Measurements from ENCODE around the gene HPCAL4. TPM values are rescaled to one million over a fixed set of nuclear protein-coding genes. Genes with fewer than 3 reads are reported as not detected.
A peak's percentile ranks its signal among the peaks of the same experiment; 100 is the strongest.

The HPCAL4 gene
- total and polyA plus RNA-seq, 10 of the 15 experiments (the other 5 are each of a cell fraction or from before 2014, with no cell fraction given), result 0.05 to 0.18 (median 0.06) TPM; not detected in 5

DNA sequence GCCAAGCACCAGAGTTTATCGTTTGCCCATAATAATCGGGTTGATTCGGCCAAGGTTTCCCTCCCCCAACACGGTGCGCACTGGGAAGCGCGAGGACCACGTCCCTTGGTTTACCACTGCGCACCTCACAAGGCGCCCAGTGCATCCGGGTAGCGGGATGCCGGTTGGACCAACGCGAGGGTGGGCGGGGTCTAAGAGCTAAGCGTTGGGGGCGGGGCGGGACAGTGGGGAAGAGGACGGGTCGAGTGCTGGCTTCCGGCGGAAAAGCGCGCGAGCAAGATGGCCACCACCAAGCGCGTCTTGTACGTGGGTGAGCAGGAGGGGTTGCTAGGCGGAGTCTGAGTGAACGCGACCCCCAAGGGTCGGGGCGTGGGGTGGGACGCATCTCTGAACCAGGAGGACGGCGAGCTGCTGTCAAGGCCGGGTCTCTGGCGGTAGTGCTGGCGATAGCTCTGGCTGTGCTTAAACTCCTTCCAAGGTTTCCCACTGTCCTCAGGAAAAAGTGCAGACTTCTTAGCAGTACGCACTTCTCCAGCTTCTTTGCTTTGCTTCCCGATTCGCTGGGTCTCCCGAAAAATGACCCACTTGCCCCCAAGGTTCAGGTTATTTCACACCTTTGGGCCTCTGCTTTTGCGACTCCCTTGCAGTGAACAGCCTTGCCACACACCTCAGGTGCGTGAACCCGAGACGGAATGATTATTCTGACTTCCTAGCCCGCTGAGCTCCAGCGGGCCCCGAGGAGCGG lies 47.6 kb upstream of the HPCAL4 start, which contains the start of gene PPIE (continued):
- TF ChIP-seq PML (IDR thresholded peaks at IDR 0.05; ENCODE audit: low read length), result no peak
- TF ChIP-seq, protein P1, sequence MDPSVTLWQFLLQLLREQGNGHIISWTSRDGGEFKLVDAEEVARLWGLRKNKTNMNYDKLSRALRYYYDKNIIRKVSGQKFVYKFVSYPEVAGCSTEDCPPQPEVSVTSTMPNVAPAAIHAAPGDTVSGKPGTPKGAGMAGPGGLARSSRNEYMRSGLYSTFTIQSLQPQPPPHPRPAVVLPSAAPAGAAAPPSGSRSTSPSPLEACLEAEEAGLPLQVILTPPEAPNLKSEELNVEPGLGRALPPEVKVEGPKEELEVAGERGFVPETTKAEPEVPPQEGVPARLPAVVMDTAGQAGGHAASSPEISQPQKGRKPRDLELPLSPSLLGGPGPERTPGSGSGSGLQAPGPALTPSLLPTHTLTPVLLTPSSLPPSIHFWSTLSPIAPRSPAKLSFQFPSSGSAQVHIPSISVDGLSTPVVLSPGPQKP (IDR thresholded peaks at IDR 0.05; ENCODE audit: low read depth, low read length), result 0 out of 2 replicates have a peak, but pooled peaks have one; percentile 48
- TF ChIP-seq CHD2 (IDR thresholded peaks at IDR 0.05; ENCODE audit: borderline replicate concordance, low read depth, low read length), result peak; percentile 60; the same call in 1 of the 2 replicates
- no peak for TF ChIP-seq FOS (IDR thresholded peaks at IDR 0.05; ENCODE audit: borderline replicate concordance, extremely low read depth, insufficient read length)
- 0 out of 2 replicates have a peak, but pooled peaks have one; percentile 5 for TF ChIP-seq PAX5 (IDR thresholded peaks at IDR 0.05; ENCODE audit: borderline replicate concordance, low read depth, low read length)
- no peak; the same call in 2 of the 3 replicates for TF ChIP-seq POU2F2 (IDR thresholded peaks at IDR 0.05; ENCODE audit: borderline replicate concordance, low read depth, low read length)
- peak; percentile 97 for TF ChIP-seq YY1 (IDR thresholded peaks at IDR 0.05; ENCODE audit: low read depth, low read length)
- TF ChIP-seq, protein P2, sequence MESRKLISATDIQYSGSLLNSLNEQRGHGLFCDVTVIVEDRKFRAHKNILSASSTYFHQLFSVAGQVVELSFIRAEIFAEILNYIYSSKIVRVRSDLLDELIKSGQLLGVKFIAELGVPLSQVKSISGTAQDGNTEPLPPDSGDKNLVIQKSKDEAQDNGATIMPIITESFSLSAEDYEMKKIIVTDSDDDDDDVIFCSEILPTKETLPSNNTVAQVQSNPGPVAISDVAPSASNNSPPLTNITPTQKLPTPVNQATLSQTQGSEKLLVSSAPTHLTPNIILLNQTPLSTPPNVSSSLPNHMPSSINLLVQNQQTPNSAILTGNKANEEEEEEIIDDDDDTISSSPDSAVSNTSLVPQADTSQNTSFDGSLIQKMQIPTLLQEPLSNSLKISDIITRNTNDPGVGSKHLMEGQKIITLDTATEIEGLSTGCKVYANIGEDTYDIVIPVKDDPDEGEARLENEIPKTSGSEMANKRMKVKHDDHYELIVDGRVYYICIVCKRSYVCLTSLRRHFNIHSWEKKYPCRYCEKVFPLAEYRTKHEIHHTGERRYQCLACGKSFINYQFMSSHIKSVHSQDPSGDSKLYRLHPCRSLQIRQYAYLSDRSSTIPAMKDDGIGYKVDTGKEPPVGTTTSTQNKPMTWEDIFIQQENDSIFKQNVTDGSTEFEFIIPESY (IDR thresholded peaks at IDR 0.05), result no peak
- no peak for TF ChIP-seq STAT1 (conservative IDR thresholded peaks at IDR 0.05)
- TF ChIP-seq, protein P3, sequence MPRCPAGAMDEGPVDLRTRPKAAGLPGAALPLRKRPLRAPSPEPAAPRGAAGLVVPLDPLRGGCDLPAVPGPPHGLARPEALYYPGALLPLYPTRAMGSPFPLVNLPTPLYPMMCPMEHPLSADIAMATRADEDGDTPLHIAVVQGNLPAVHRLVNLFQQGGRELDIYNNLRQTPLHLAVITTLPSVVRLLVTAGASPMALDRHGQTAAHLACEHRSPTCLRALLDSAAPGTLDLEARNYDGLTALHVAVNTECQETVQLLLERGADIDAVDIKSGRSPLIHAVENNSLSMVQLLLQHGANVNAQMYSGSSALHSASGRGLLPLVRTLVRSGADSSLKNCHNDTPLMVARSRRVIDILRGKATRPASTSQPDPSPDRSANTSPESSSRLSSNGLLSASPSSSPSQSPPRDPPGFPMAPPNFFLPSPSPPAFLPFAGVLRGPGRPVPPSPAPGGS (IDR thresholded peaks at IDR 0.05; ENCODE audit: borderline replicate concordance, insufficient read depth, low read depth, low read length, poor library complexity, severe bottlenecking), result no peak
- peak; percentile 30; the same call in 1 of the 2 replicates for TF ChIP-seq IKZF1 (conservative IDR thresholded peaks at IDR 0.05)
- no peak for TF ChIP-seq IRF4 (IDR thresholded peaks at IDR 0.05; ENCODE audit: low read depth, low read length)
- TF ChIP-seq, protein P4, sequence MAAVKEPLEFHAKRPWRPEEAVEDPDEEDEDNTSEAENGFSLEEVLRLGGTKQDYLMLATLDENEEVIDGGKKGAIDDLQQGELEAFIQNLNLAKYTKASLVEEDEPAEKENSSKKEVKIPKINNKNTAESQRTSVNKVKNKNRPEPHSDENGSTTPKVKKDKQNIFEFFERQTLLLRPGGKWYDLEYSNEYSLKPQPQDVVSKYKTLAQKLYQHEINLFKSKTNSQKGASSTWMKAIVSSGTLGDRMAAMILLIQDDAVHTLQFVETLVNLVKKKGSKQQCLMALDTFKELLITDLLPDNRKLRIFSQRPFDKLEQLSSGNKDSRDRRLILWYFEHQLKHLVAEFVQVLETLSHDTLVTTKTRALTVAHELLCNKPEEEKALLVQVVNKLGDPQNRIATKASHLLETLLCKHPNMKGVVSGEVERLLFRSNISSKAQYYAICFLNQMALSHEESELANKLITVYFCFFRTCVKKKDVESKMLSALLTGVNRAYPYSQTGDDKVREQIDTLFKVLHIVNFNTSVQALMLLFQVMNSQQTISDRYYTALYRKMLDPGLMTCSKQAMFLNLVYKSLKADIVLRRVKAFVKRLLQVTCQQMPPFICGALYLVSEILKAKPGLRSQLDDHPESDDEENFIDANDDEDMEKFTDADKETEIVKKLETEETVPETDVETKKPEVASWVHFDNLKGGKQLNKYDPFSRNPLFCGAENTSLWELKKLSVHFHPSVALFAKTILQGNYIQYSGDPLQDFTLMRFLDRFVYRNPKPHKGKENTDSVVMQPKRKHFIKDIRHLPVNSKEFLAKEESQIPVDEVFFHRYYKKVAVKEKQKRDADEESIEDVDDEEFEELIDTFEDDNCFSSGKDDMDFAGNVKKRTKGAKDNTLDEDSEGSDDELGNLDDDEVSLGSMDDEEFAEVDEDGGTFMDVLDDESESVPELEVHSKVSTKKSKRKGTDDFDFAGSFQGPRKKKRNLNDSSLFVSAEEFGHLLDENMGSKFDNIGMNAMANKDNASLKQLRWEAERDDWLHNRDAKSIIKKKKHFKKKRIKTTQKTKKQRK (IDR thresholded peaks at IDR 0.05; ENCODE audit: low read depth, low read length), result no peak
- peak in 1 of 2 experiments; percentile 21; a peak in 1 of 4 replicates for TF ChIP-seq BHLHE40 (IDR thresholded peaks at IDR 0.05; ENCODE audit: borderline replicate concordance in 1 of 2, low read depth in 2 of 2, low read length in 1 of 2)
- TF ChIP-seq MXI1 (IDR thresholded peaks at IDR 0.05; ENCODE audit: low read depth, low read length), result peak; percentile 37
- TF ChIP-seq, protein P5, sequence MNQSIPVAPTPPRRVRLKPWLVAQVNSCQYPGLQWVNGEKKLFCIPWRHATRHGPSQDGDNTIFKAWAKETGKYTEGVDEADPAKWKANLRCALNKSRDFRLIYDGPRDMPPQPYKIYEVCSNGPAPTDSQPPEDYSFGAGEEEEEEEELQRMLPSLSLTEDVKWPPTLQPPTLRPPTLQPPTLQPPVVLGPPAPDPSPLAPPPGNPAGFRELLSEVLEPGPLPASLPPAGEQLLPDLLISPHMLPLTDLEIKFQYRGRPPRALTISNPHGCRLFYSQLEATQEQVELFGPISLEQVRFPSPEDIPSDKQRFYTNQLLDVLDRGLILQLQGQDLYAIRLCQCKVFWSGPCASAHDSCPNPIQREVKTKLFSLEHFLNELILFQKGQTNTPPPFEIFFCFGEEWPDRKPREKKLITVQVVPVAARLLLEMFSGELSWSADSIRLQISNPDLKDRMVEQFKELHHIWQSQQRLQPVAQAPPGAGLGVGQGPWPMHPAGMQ (IDR thresholded peaks at IDR 0.05; ENCODE audit: borderline replicate concordance), result no peak
- TF ChIP-seq JUND (IDR thresholded peaks at IDR 0.05; ENCODE audit: low read depth, low read length), result no peak
- no peak; the same call in 1 of the 2 replicates for TF ChIP-seq MTA2 (IDR thresholded peaks at IDR 0.05; ENCODE audit: low read depth)
- no peak for TF ChIP-seq ZSCAN29 (IDR thresholded peaks at IDR 0.05)
- no peak for TF ChIP-seq RAD21 (IDR thresholded peaks at IDR 0.05; ENCODE audit: insufficient read depth, low read depth, low read length)

Measured in GM12878 (cell line).